ENCODE results near the gene PCK1. TPM values are rescaled to one million over a fixed set of nuclear protein-coding genes. Genes with fewer than 3 reads are reported as not detected.
A peak's percentile ranks its signal among the peaks of the same experiment; 100 is the strongest.

The PCK1 gene
- polyA plus RNA-seq, 3 donors, result not detected

GRCh38 chr20:57584768-57585461 is 24.0 kb downstream of the PCK1 start:
- TF ChIP-seq CTCF (IDR thresholded peaks at IDR 0.05), result no peak
- H3K27me3 ChIP-seq (ENCODE audit: control insufficient read depth in 2 of 2, insufficient read depth in 2 of 2, low read length in 2 of 2), result peaks cover 3 to 36% of the 10 kb centered on the region in 2 donors
- H3K4me2 ChIP-seq (replicated peaks; ENCODE audit: extremely low read depth, low read length, poor library complexity, severe bottlenecking), result no peak overlapping the region
- H3K4me1 Mint-ChIP-seq, result peaks cover 29% of the 10 kb centered on the region
- no peak overlapping the region for H3K4me3 ChIP-seq (replicated peaks in 1 of 3; ENCODE audit: low read depth in 2 of 3, low read length in 3 of 3)
- peak overlapping the region in 2 of 7 donors; percentile 33 to 55 for H3K27ac Mint-ChIP-seq
- peaks cover 26 to 29% of the 10 kb centered on the region in 2 donors for H3K4me1 ChIP-seq (ENCODE audit: control insufficient read depth in 1 of 2, insufficient read depth in 2 of 2, low read length in 2 of 2)
- H3K27me3 Mint-ChIP-seq (ENCODE audit: low read depth in 3 of 3), result peaks cover 32 to 60% (median 39%) of the 10 kb centered on the region in 3 donors
- no peaks in the 10 kb centered on the region for H3K36me3 ChIP-seq (replicated peaks in 1 of 2; ENCODE audit: control insufficient read depth in 1 of 2, insufficient read depth in 2 of 2, low read length in 2 of 2)
- H3K4me3 Mint-ChIP-seq, result peak overlapping the region in 1 of 2 donors; percentile 13
- H2AFZ ChIP-seq (ENCODE audit: insufficient read depth, low read depth, low read length, poor library complexity, severe bottlenecking), result no peak overlapping the region
- DNase-seq, result no peak
- H3K9me3 ChIP-seq (replicated peaks in 1 of 2; ENCODE audit: control insufficient read depth in 1 of 2, insufficient read depth in 1 of 2, low read length in 2 of 2), result peaks cover 0 to 16% of the 10 kb centered on the region in 2 donors
- no peaks in the 10 kb centered on the region for H4K20me1 ChIP-seq (ENCODE audit: insufficient read depth, low read length)
- H3K9me3 Mint-ChIP-seq, result peaks cover 2 to 20% (median 13%) of the 10 kb centered on the region in 7 donors
- intact Hi-C loops (cut with micrococcal nuclease), result no loop called here
- 88% methylated on average over 7 of the region's 8 CpGs for WGBS (ENCODE audit: insufficient coverage)
- peaks cover 2 to 4% of the 10 kb centered on the region in 2 donors for H3K36me3 Mint-ChIP-seq
- no peaks in the 10 kb centered on the region for H3K79me2 ChIP-seq (ENCODE audit: insufficient read depth, low read length)
- no peak overlapping the region for H3K9ac ChIP-seq (ENCODE audit: insufficient read depth, low read length, poor library complexity, severe bottlenecking)
- no peak overlapping the region for H3K27ac ChIP-seq (ENCODE audit: low read depth in 1 of 2, low read length in 2 of 2)

DNA sequence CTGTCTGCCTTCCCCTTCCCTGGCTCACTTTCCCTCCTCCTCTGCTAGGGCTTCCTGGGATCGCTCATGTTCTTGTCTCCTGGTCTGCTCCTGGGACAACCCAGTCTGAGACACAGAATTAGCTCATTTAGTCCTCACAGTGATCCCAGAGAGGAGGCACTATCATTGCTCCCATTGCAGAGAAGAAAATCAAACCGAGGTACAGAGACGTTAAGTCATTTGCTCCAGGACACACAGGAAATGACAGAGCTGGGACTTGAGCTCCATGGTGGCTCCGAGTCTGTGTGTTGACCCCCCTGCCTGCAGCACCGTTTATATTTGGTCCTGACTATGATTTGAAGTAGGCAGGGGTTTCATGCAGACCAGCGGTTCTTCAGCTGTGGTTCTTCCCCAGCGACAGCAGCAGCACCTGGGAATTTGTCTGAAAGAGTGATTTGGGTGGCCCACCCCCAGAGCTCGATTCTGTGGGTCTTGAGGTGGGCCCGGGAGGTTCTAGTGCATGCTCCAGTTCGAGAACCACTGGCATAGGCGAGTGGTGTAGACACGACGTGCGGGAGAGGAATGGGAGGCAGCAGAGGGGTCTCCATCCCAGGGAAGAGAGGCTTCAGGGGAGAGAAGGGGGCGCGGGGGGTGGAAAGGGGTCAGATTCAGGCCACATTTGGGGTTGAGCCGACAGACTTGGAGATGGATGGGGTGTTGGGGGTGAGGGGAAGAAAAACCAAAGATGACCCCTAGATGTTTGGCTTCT is 24.7 kb downstream of the PCK1 start:
- H3K36me3 Mint-ChIP-seq, result peaks cover under 1 to 4% of the 10 kb centered on the region in 2 donors
- peak overlapping the region in 1 of 7 donors; percentile 33 for H3K27ac Mint-ChIP-seq
- Histone ChIP-seq H3K27ac (ENCODE audit: low read depth in 1 of 2, low read length in 2 of 2) (no peak overlapping the region), H3K4me2 (replicated peaks; ENCODE audit: extremely low read depth, low read length, poor library complexity, severe bottlenecking) (no peak overlapping the region), H3K9ac (ENCODE audit: insufficient read depth, low read length, poor library complexity, severe bottlenecking) (no peak overlapping the region), H3K27me3 (ENCODE audit: control insufficient read depth in 2 of 2, insufficient read depth in 2 of 2, low read length in 2 of 2) (peaks cover 0 to 29% of the 10 kb centered on the region in 2 donors), H3K9me3 (replicated peaks in 1 of 2; ENCODE audit: control insufficient read depth in 1 of 2, insufficient read depth in 1 of 2, low read length in 2 of 2) (peaks cover 0 to 16% of the 10 kb centered on the region in 2 donors), H4K20me1 (ENCODE audit: insufficient read depth, low read length) (no peaks in the 10 kb centered on the region), H3K79me2 (ENCODE audit: insufficient read depth, low read length) (no peaks in the 10 kb centered on the region), H3K36me3 (replicated peaks in 1 of 2; ENCODE audit: control insufficient read depth in 1 of 2, insufficient read depth in 2 of 2, low read length in 2 of 2) (no peaks in the 10 kb centered on the region), H3K4me1 (ENCODE audit: control insufficient read depth in 1 of 2, insufficient read depth in 2 of 2, low read length in 2 of 2) (peaks cover 25 to 27% of the 10 kb centered on the region in 2 donors), H3K4me3 (replicated peaks in 1 of 3; ENCODE audit: low read depth in 2 of 3, low read length in 3 of 3) (no peak overlapping the region), H2AFZ (ENCODE audit: insufficient read depth, low read depth, low read length, poor library complexity, severe bottlenecking) (no peak overlapping the region)
- H3K4me1 Mint-ChIP-seq, result peaks cover 29% of the 10 kb centered on the region
- peaks cover 25 to 54% (median 31%) of the 10 kb centered on the region in 3 donors for H3K27me3 Mint-ChIP-seq (ENCODE audit: low read depth in 3 of 3)
- peak overlapping the region in 1 of 2 donors; percentile 21 for H3K4me3 Mint-ChIP-seq
- 85% methylated on average over 15 of the region's 17 CpGs for WGBS (ENCODE audit: insufficient coverage)
- no peak for TF ChIP-seq CTCF (IDR thresholded peaks at IDR 0.05)
- no peak for DNase-seq
- peaks cover 2 to 19% (median 13%) of the 10 kb centered on the region in 7 donors for H3K9me3 Mint-ChIP-seq
- intact Hi-C loops (cut with micrococcal nuclease), result no loop called here

All from CD14-positive monocyte (primary cell).